ENCODE measurements around the gene FCHO2. TPM values are rescaled to one million over a fixed set of nuclear protein-coding genes. Genes with fewer than 3 reads are reported as not detected.

The FCHO2 gene
- total and polyA plus RNA-seq, 2 donors (not counting 3 experiments of a cell fraction or from before 2014, with no cell fraction given), result 12.0 to 25.2 TPM

GRCh38 chr5:72999916-73000315 lies 44.1 kb downstream of the FCHO2 start:
- no peak overlapping the region for H2AFZ ChIP-seq (ENCODE audit: low read depth, low read length)
- ChIA-PET CTCF (interaction anchor here (1.5 kb wide), 1 partner anchor 11 kb away, joined by 3 read pairs; no protein-coding TSS in a partner anchor), POLR2A (no interaction called here)
- no peaks in the 10 kb centered on the region for H4K20me1 ChIP-seq (replicated peaks; ENCODE audit: control insufficient read depth, extremely low read depth, insufficient read depth, low read length)
- DNase-seq (ENCODE audit: low read depth, low spot score), result no peak
- TF ChIP-seq GATA2 (IDR thresholded peaks at IDR 0.05; ENCODE audit: insufficient read depth, insufficient read length, low read depth, low read length) (no peak), POLR2AphosphoS5 (IDR thresholded peaks at IDR 0.05; ENCODE audit: insufficient read depth, low read depth, low read length) (no peak), JUN (IDR thresholded peaks at IDR 0.05; ENCODE audit: borderline replicate concordance, insufficient read depth, insufficient read length, low read depth) (no peak), FOS (IDR thresholded peaks at IDR 0.05; ENCODE audit: borderline replicate concordance, insufficient read depth, low read length) (no peak), POLR2A (IDR thresholded peaks at IDR 0.05; ENCODE audit: low read depth, low read length) (no peak), MYC (IDR thresholded peaks at IDR 0.05; ENCODE audit: low read depth, low read length) (no peak), EZH2 (IDR thresholded peaks at IDR 0.05; ENCODE audit: borderline replicate concordance, low read depth, low read length, severe bottlenecking) (no peak)
- TF ChIP-seq, protein P1, sequence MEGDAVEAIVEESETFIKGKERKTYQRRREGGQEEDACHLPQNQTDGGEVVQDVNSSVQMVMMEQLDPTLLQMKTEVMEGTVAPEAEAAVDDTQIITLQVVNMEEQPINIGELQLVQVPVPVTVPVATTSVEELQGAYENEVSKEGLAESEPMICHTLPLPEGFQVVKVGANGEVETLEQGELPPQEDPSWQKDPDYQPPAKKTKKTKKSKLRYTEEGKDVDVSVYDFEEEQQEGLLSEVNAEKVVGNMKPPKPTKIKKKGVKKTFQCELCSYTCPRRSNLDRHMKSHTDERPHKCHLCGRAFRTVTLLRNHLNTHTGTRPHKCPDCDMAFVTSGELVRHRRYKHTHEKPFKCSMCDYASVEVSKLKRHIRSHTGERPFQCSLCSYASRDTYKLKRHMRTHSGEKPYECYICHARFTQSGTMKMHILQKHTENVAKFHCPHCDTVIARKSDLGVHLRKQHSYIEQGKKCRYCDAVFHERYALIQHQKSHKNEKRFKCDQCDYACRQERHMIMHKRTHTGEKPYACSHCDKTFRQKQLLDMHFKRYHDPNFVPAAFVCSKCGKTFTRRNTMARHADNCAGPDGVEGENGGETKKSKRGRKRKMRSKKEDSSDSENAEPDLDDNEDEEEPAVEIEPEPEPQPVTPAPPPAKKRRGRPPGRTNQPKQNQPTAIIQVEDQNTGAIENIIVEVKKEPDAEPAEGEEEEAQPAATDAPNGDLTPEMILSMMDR (IDR thresholded peaks at IDR 0.05; ENCODE audit: extremely low read depth in 1 of 2, insufficient read depth in 1 of 2, low read depth in 1 of 2, low read length in 2 of 2), result no peak
- no peak overlapping the region for H3K27ac ChIP-seq (ENCODE audit: insufficient read depth, low read depth, low read length)
- H3K9me1 ChIP-seq (replicated peaks; ENCODE audit: control insufficient read depth, extremely low read depth, insufficient read depth, low read length), result no peaks in the 10 kb centered on the region
- no peak for FAIRE-seq
- H3K27me3 ChIP-seq (ENCODE audit: control insufficient read depth in 2 of 2, insufficient read depth in 2 of 2, low read length in 2 of 2), result no peaks in the 10 kb centered on the region
- H3K79me2 ChIP-seq (ENCODE audit: control insufficient read depth, insufficient read depth, low read length), result no peaks in the 10 kb centered on the region
- no TSS peak for BruUV-seq (replicated peaks)
- H3K9me3 ChIP-seq (replicated peaks; ENCODE audit: control insufficient read depth, insufficient read depth, low read length), result no peaks in the 10 kb centered on the region
- H3K4me3 ChIP-seq (replicated peaks in 1 of 3; ENCODE audit: insufficient read depth in 1 of 3, low read depth in 1 of 3, low read length in 3 of 3), result no peak overlapping the region
- no peaks in the 10 kb centered on the region for H3K4me1 ChIP-seq (ENCODE audit: control insufficient read depth, extremely low read depth, insufficient read depth, low read length)
- peaks cover 0 to 2% of the 10 kb centered on the region in 2 experiments for H3K36me3 ChIP-seq (ENCODE audit: control insufficient read depth in 2 of 2, extremely low read depth in 1 of 2, insufficient read depth in 2 of 2, low read length in 2 of 2)
- H3K4me2 ChIP-seq (ENCODE audit: insufficient read depth, low read length), result no peak overlapping the region
- no peak overlapping the region for H3K9ac ChIP-seq (replicated peaks; ENCODE audit: extremely low read depth, insufficient read depth, low read length)
- dilution Hi-C loops (cut with MboI; ENCODE audit: extremely low pct_ligation_motif_present, low sequenced_read_pairs), result no loop called here
- intact Hi-C loops (cut with micrococcal nuclease), result no loop called here
